Breast epithelium (tissue), 3 donors: ENCODE measurements around the gene FAM162A.

Source experiments
- CTCF ChIP-seq, 3 donors: fragments of 450-650 bp; IDR thresholded peaks; one replicate each; pipeline ENCODE4 v1.5.1; 2016 to 2017; ENCODE audit warnings: antibody characterized with exemption in 3 of 3, mild to moderate bottlenecking in 3 of 3, moderate library complexity in 3 of 3
- POLR2A ChIP-seq: fragments of 450-650 bp; IDR thresholded peaks from one replicate; pipeline ENCODE4 v1.6.1; 2016; ENCODE audit warnings: antibody characterized with exemption, mild to moderate bottlenecking, moderate library complexity
- POLR2AphosphoS5 ChIP-seq, 3 donors: sonication (generic); formaldehyde crosslinking; IDR thresholded peaks; one replicate each; pipeline ENCODE4 v1.6.1; 2017; ENCODE audit warnings: antibody characterized with exemption in 3 of 3

- no peak for TF ChIP-seq CTCF (IDR thresholded peaks at IDR 0.05)
- TF ChIP-seq POLR2AphosphoS5 (IDR thresholded peaks at IDR 0.05), result no peak
- no peak for TF ChIP-seq POLR2A
These were observed 46.4 kb downstream of the FAM162A start for GRCh38 chr3:122430371-122430770.
